ENCODE measurements around the gene DBNDD1. TPM values are rescaled to one million over a fixed set of nuclear protein-coding genes. Genes with fewer than 3 reads are reported as not detected.

DBNDD1 gene
- total RNA-seq, 6 experiments from 2014 or later = 2.6 to 17.5 (median 7.6) TPM

DNA sequence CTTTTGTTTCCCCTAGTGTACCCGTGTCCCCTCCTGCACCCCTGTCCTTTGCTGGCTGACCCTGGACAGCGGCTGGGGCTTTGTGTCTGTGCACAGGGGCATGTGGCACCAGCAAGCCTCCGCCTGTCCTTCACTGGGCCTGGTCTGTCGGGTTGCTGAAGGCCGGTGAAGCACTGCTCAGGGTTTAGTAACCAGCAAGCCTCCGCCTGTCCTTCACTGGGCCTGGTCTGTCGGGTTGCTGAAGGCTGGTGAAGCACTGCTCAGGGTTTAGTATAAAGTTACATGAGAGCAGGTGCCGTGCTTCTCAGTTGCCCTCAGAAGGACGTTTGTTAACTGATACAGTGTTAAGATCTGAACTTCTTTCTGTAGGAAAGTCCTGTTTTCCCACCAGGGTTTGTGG lies 36.9 kb downstream of the DBNDD1 start:
- DNase-seq (no peak), ATAC-seq (no peak)
- intact Hi-C loops (cut with DNase I) = no loop called here
- Histone ChIP-seq H3K27ac (no peak overlapping the region), H3K27me3 (no peaks in the 10 kb centered on the region), H3K9me3 (no peaks in the 10 kb centered on the region), H3K4me1 (no peaks in the 10 kb centered on the region), H3K4me3 (no peak overlapping the region), H3K36me3 (peaks cover 0 to 71% (median 33%) of the 10 kb centered on the region in 4 donors)
- no peak for TF ChIP-seq POLR2A (IDR thresholded peaks at IDR 0.05)
- TF ChIP-seq, protein P1, sequence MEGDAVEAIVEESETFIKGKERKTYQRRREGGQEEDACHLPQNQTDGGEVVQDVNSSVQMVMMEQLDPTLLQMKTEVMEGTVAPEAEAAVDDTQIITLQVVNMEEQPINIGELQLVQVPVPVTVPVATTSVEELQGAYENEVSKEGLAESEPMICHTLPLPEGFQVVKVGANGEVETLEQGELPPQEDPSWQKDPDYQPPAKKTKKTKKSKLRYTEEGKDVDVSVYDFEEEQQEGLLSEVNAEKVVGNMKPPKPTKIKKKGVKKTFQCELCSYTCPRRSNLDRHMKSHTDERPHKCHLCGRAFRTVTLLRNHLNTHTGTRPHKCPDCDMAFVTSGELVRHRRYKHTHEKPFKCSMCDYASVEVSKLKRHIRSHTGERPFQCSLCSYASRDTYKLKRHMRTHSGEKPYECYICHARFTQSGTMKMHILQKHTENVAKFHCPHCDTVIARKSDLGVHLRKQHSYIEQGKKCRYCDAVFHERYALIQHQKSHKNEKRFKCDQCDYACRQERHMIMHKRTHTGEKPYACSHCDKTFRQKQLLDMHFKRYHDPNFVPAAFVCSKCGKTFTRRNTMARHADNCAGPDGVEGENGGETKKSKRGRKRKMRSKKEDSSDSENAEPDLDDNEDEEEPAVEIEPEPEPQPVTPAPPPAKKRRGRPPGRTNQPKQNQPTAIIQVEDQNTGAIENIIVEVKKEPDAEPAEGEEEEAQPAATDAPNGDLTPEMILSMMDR (IDR thresholded peaks at IDR 0.05) = no peak
- WGBS (ENCODE audit: insufficient coverage, low coverage, low lambda C conversion rate, missing lambda C conversion rate) = 89% methylated on average over 8 of the region's 9 CpGs

DNA sequence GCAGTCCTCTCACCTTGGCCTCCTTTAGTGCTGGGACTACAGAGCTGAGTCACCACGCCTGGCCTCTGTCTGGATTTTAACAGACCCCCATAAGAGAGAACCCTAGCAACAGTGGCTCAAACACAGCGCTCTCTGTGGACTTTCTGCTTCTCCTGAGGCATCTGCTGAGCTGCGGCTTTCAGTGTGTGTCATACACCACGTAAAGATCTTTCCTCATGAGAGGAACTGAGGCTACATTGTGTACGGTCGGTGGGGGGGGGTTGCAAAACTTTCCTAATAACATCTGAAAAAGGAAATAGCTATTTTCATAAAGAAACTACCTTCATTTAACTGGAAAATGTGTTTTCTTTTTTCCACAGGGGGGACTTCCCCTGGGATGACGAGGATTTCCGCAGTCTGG lies 37.8 kb downstream of the DBNDD1 start:
- 86% methylated on average over 7 of the region's 8 CpGs for WGBS (ENCODE audit: insufficient coverage, low coverage, low lambda C conversion rate, missing lambda C conversion rate)
- no peaks in the 10 kb centered on the region for H3K9me3 ChIP-seq
- ATAC-seq (no peak), DNase-seq (no peak)
- TF ChIP-seq POLR2A (IDR thresholded peaks at IDR 0.05) = no peak
- TF ChIP-seq, protein P1 (IDR thresholded peaks at IDR 0.05) = no peak
- peaks cover 0 to 71% (median 33%) of the 10 kb centered on the region in 4 donors for H3K36me3 ChIP-seq
- no peak overlapping the region for H3K4me3 ChIP-seq
- H3K27me3 ChIP-seq = no peaks in the 10 kb centered on the region
- H3K27ac ChIP-seq = no peak overlapping the region
- intact Hi-C loops (cut with DNase I) = no loop called here
- H3K4me1 ChIP-seq = no peaks in the 10 kb centered on the region

GRCh38 chr16:89974870-89975269 lies 44.4 kb downstream of the DBNDD1 start:
- WGBS (ENCODE audit: insufficient coverage, low coverage, low lambda C conversion rate, missing lambda C conversion rate) = 100% methylated on average over 1 of the region's 2 CpGs
- TF ChIP-seq POLR2A (IDR thresholded peaks at IDR 0.05) = no peak
- TF ChIP-seq, protein P1 (IDR thresholded peaks at IDR 0.05) = no peak
- no peak for ATAC-seq
- Histone ChIP-seq H3K9me3 (no peaks in the 10 kb centered on the region), H3K36me3 (peaks cover 0 to 14% (median 0%) of the 10 kb centered on the region in 4 donors), H3K27me3 (no peaks in the 10 kb centered on the region), H3K4me3 (no peak overlapping the region), H3K27ac (no peak overlapping the region), H3K4me1 (peaks cover 0 to 27% (median 6%) of the 10 kb centered on the region in 4 donors)
- no peak for DNase-seq
- intact Hi-C loops (cut with DNase I) = no loop called here

DNA sequence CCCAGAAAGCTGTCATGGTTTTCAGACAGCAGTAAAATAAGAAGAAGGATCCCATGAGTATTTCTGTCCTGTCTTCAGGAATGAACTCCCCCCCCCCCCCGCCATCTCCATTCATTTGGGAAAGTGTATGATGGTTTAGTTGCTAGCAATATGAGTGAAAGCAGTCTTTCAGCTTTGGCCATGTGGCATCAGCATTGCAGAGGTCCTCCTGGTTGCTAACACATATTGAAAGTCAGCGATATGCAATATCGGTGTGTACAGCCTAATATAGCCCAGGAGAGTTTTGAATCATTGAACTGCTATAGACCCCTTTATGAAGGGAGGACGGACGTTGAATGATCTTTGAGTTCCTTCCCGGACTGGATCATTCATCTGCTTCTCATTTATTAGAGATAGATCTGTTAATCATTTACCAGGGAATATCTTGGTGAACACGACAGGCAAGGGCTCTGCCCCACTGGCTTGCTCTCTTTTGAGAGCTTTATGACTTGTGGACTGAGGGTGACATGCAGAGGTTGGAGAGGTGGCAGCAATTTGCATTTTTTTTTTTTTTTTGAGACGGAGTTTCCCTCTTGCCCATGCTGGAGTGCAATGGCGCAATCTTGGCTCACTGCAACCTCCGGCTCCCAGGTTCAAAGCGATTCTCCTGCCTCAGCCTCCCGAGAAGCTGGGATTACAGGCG lies 45.5 kb downstream of the DBNDD1 start:
- ATAC-seq (peak; percentile 52 to 67 (median 58)), DNase-seq (no peak)
- 23% methylated on average over 8 of the region's 13 CpGs for WGBS (ENCODE audit: insufficient coverage, low coverage, low lambda C conversion rate, missing lambda C conversion rate)
- intact Hi-C loops (cut with DNase I) = no loop called here
- H3K27ac ChIP-seq = no peak overlapping the region
- no peaks in the 10 kb centered on the region for H3K27me3 ChIP-seq
- no peaks in the 10 kb centered on the region for H3K9me3 ChIP-seq
- TF ChIP-seq, protein P1 (IDR thresholded peaks at IDR 0.05) = no peak
- TF ChIP-seq POLR2A (IDR thresholded peaks at IDR 0.05) = no peak
- H3K4me1 ChIP-seq = peaks cover 0 to 27% (median 6%) of the 10 kb centered on the region in 4 donors
- H3K4me3 ChIP-seq = peak overlapping the region; percentile 100
- H3K36me3 ChIP-seq = peaks cover 0 to 9% (median 0%) of the 10 kb centered on the region in 4 donors
